GM19351 (cell line): ENCODE results near the gene EPS15.
A peak's percentile ranks its signal among the peaks of the same experiment; 100 is the strongest.
"Not testable (repeated sequence)": the region's sequence is repeated elsewhere in the genome, so short reads cannot be mapped to it uniquely, and the experiment has no call there.

Experiments used
- ATAC-seq: cut with Tn5 transposase; IDR thresholded peaks from one replicate; pipeline ENCODE4 v1.9.1; 2021; ENCODE audit warnings: mild to moderate bottlenecking, moderate library complexity; ENCODE audit not compliant: unreplicated experiment

Gene EPS15

GRCh38 chr1:51543858-51544257, 24.8 kb upstream of the EPS15 start:
- ATAC-seq, result no peak

GRCh38 chr1:51542158-51542953, 23.3 kb upstream of the EPS15 start:
- ATAC-seq, result no peak

GRCh38 chr1:51541313-51542050, 22.4 kb upstream of the EPS15 start:
- ATAC-seq, result no peak

- ATAC-seq, result no peak
Measured at GRCh38 chr1:51537568-51537967, 18.5 kb upstream of the EPS15 start.

- ATAC-seq, result peak; percentile 53
Measured at GRCh38 chr1:51535006-51535592, 16.0 kb upstream of the EPS15 start.

- peak; percentile 72 for ATAC-seq
Measured at GRCh38 chr1:51534447-51534846, 15.4 kb upstream of the EPS15 start.

- ATAC-seq, result no peak
Measured at GRCh38 chr1:51532853-51533252, 13.8 kb upstream of the EPS15 start.

GRCh38 chr1:51530447-51530846, 11.4 kb upstream of the EPS15 start:
- not testable (repeated sequence) for ATAC-seq

- no peak for ATAC-seq
Measured at GRCh38 chr1:51527144-51527543, 8.1 kb upstream of the EPS15 start.

- ATAC-seq, result no peak
Measured at GRCh38 chr1:51526248-51526647, 7.2 kb upstream of the EPS15 start.

- no peak for ATAC-seq
Measured at GRCh38 chr1:51525295-51525694, 6.2 kb upstream of the EPS15 start.

- ATAC-seq, result no peak
Measured at GRCh38 chr1:51524817-51525216, 5.8 kb upstream of the EPS15 start.

- no peak for ATAC-seq
Measured at GRCh38 chr1:51523931-51524330, 4.9 kb upstream of the EPS15 start.

- no peak for ATAC-seq
Measured at GRCh38 chr1:51520700-51521248, 1.7 kb upstream of the EPS15 start.

- ATAC-seq, result no peak
Measured at GRCh38 chr1:51519865-51520699, 1.0 kb upstream of the EPS15 start.

GRCh38 chr1:51518586-51519047, 449 bp downstream of the EPS15 start:
- ATAC-seq, result peak; percentile 38

GRCh38 chr1:51518033-51518585, 957 bp downstream of the EPS15 start:
- ATAC-seq, result no peak

- no peak for ATAC-seq
Measured at GRCh38 chr1:51517361-51518032, 1.6 kb downstream of the EPS15 start.

- no peak for ATAC-seq
Measured at GRCh38 chr1:51516649-51517158, 2.4 kb downstream of the EPS15 start.
